Stimulated activated CD8-positive, alpha-beta memory T cell treated with anti-CD3 and anti-CD28 coated beads, Interleukin-15, amount 100 ng/mL, for 1 hour (primary cell): ENCODE data around the gene JDP2.
"Not testable (repeated sequence)": the region's sequence is repeated elsewhere in the genome, so short reads cannot be mapped to it uniquely, and the experiment has no call there.

Experiments used
- DNase-seq: peaks from one replicate; pipeline ENCODE4 v3.0.0-alpha.2; 2020; ENCODE audit warnings: low read depth

Gene JDP2, protein sequence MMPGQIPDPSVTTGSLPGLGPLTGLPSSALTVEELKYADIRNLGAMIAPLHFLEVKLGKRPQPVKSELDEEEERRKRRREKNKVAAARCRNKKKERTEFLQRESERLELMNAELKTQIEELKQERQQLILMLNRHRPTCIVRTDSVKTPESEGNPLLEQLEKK

DNA sequence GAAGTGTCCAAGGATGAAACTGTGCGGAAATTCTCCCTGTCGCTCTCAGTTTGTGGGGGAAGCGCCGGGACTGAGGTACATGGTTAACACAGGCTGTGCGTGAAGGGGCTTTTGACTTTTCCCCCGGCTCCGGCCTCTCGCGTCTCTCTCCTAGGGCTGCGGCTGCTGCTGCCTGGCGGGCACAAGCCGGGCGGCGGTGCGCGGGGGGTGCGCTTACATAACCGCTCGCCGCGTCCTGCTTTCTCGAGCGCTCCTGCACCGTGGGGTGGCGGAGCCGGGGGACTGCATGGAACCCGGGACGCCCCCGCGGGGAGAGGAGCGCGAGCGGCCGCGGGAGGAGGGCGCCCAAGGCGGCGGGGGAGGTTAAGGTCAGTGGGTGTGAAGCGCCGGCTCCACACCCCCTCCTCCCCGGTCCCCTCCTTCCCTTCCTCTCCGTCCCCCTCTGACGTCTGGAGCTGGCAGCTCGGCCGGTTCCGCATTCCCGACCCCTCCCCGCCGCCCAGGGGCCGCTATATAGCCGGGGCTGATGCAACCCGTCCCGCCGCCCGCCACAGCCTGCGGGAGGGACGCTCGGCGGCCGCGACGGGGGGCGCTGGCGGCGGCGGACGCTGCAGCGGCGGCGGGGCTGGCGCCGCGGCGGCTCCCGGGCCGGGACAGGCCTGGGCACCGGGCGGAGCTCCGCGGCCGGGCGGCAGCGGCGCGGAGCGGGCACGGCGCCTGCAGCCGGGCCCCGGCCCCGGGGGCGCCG lies at the start of gene JDP2:
TSS of gene JDP2 (plus strand) at position 541 of the 748 bp plus-strand sequence. CDS start 9,899 bp downstream, outside the sequence.
- DNase-seq, result no peak

DNA sequence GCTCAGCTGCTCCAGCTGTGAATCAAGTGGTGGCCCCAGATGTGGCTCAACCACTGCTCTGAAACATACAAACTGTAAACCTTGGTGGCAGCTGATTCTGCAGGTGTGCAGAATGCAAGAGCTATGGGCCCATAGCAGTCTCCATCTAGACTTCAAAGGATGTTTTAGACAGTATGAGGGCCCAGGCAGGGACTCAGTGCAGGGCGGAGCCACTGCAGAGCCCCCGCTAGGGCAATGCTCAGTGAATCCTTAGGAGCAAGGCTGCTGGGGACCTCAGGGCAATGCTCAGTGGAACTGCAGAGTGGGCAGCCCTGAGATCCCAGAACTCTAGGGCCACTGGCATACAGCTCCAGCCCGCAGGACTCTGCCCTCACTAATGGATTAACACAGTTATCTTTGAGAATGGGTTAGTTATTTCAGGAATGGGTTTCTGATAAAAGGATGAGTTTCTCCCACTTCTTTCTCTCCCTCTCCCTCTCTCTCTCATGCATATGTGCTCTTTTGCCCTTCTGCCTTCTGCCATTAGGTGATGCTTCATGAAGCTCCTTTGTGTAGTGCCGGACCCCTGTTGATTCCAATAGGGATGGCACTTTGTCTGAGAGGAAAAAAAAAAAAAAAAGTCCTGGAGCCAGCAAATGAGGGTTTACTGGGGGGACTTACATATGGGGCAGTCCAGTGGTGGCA lies 48.4 kb upstream of the JDP2 start:
- DNase-seq, result no peak

DNA sequence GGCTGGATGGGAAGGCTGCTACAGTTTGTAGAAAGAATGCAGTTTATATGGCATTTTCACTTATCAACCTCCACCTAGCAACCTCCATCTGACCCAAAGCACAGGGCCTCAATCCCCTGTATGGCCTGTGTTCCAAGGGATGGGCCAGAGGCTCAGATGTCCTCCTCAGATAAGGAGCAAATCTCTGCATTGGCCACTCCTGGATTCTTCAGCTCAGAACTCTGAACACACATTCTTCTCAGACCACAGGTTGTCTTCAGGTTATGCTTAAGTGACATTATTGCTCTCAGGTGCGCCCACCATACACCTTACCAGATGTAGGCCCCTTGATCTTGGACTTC lies 47.9 kb upstream of the JDP2 start:
- no peak for DNase-seq

DNA sequence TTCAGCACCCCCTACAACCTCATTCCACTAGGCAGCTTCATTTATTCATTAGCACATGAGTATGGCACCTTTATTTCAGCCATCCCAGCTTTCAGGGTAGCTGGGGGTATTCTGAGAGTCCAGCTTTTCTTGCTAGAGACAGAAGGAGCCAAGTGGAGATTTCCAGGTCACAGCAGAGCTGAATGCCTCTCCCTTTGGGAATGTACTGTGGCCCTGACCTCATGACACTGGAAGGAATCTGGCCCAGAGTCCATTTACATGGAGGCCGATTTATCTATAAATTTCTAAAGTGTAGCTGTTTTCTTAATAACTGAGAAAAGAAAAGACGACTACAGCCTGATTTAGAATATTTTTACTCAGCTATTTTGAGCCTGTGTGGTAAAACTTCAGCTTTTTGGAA lies 47.2 kb upstream of the JDP2 start:
- DNase-seq, result no peak

DNA sequence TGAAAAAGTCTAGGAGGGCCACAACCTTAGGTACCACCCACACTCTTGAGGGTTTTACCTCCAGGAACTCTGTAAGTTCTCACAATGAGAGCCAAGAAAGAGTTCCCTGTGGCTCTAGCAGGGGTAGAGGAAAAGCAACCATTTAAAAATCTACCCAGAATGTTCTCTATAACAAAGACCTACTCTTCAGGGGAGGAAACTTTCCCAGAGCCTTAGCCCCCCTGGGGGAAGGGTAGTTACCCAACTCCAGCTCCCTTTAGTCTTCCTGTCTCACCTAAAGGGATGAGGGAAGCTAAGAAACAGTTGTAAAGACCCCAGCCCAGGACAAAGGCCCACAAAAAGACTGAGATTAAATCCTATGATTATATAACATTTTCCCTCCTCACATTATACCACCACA lies 46.2 kb upstream of the JDP2 start:
- DNase-seq, result no peak

DNA sequence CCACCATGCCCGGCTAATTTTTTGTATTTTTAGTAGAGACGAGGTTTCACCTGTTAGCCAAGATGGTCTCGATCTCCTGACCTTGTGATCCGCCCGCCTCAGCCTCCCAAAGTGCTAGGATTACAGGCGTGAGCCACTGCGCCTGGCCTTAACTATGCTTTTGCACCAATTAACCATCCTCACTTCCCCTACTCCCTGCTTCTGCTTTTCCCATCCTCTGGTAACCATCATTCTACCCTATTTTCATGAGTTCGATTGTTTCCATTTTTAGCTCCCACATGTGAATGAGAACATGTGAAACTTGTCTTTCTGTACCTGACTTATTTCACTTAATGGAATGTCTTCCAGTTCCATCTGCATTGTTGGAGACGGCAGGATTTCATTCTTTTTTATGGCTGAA lies 44.6 kb upstream of the JDP2 start:
- not testable (repeated sequence) for DNase-seq

GRCh38 chr14:75383721-75384120 lies 44.1 kb upstream of the JDP2 start:
- DNase-seq, result no peak

GRCh38 chr14:75389679-75390078 lies 38.1 kb upstream of the JDP2 start:
- no peak for DNase-seq

DNA sequence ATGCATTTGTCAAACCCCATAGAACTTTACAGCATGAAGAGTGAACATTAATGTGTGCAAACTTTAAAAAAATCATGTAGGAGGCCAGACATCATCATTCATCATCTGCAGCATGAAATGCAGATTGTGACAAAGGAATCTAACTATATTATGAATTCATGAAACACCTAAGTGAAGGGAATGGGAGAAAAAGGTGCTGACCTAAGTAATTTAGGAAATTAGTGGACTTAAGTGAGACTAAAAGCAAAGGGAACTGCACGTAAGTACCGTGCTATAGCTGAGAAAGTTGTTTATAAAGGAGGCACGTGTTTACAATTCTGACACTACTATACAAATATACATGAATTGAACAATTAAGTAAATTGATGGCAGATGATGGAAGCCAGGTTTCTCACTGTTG lies 37.6 kb upstream of the JDP2 start:
- no peak for DNase-seq

GRCh38 chr14:75391953-75392352 lies 35.9 kb upstream of the JDP2 start:
- DNase-seq, result no peak

GRCh38 chr14:75392686-75393641 lies 34.9 kb upstream of the JDP2 start:
- no peak for DNase-seq

- DNase-seq, result no peak
Observed at GRCh38 chr14:75393794-75394193, 34.0 kb upstream of the JDP2 start.

DNA sequence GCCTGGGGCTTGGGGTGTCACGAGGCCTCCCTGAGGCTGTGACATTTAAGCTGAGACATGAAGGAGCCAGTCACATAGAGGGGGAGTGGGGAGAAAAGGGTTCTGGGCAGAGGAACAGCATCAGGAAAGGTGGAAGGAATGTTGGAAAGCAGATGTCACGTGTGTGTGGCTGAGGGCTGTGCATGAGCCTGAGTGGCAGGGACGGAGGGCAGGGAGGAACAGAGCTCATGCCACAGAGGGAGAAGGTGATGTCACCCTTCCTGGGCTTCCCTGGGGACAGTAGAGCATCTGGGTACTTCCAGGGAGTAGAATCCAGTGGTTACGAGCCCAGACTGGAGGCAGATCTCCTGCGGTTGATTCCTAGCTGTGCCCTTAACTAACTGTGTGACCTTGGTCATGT lies 32.0 kb upstream of the JDP2 start:
- no peak for DNase-seq

- DNase-seq, result no peak
Observed at GRCh38 chr14:75399321-75399720, 28.5 kb upstream of the JDP2 start.

DNA sequence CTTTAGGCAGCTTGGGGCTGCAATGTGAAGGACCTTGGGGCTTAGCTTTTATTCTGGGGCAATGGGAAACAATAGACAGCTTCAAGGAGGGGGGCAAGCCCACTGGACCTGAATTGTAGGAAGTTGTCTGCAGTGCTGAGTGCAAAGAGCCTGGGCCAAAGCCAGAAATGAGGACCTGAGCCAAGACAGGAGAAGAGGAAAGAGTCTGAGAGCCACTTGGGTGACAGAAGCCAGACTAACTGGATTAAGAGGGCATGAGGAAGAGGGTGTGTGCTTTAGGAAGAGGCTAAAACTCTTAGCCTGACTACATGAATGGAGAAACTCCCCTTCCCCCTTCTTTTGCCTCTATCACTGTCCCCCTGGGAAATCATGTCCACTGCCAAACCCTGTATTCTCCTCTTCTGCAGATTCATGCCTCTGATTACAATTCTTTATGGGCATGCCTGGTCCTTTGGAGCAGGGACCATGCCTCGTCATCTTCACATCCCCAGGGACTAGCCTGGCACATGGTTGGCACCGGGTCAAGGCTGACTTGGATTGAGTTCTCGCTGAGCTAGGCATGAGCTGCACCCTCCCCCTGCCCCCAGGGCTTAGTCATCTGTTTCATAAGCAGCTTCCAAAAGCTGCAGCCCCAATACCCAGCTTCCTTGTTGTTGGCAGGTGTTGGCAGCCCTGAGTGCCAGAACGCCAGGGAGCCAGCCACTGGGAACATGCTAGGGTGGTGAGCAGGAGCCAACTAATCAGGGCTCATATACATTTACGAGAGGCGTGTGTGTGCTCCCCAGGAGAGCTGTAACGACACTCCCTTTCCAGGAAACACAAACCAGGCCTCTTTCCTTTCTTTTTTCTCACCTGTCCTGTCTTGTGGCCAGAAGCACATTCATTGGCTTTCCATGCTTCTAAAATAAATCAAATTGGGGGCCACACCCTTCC lies 27.7 kb upstream of the JDP2 start:
- DNase-seq, result no peak

GRCh38 chr14:75401361-75401760 lies 26.5 kb upstream of the JDP2 start:
- no peak for DNase-seq

DNA sequence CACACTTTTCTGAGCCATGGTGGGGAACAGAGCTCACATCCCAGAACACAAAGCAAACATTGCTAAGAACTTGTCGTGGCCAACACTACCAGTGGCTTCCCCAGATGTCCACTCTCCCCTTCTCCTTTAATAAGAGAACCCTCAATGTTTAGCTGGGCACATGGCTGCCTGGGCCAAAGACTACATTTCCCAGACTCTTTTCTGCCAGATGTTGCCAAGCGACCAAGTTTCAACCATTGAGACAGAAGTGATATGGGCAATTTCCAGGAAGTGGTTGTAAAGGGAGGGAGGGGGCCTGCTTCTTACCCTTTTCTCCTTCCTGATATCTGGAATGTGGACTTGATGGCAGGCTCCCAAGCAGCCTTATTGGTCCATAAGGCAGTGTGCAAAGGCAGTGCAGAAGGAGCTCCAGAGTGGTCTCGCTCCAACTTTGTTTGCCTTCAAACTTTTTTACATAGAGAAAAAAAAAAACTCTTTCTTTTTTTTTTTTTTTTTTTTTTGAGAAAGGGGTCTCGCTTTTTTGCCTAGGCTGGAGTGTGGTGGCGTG lies 24.9 kb upstream of the JDP2 start:
- no peak for DNase-seq

- no peak for DNase-seq
Observed at GRCh38 chr14:75404847-75405246, 23.0 kb upstream of the JDP2 start.

DNA sequence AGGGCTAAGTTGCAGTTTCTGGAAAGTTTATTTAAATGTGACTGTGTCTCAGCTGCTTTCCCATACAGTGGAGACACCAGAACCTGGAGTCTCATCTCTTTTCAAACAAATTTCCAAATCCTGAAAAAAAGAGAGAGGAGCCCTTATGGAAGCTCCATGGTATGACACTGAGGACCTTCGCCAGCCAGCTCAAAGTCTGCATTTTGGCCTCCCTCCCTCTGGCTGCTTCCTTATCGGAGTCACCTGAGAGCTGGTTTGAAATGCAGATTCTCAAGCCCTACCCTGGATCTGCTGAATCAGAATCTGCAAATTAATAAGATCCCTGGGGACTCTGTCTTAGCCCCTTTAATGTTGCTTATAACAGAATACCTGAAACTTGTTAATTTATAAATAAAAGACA lies 21.7 kb upstream of the JDP2 start:
- DNase-seq, result no peak

- DNase-seq, result no peak
Observed at GRCh38 chr14:75406856-75407255, 21.0 kb upstream of the JDP2 start.
